Measurements from ENCODE around the gene ZCCHC2.

- TF ChIP-seq, protein P1, sequence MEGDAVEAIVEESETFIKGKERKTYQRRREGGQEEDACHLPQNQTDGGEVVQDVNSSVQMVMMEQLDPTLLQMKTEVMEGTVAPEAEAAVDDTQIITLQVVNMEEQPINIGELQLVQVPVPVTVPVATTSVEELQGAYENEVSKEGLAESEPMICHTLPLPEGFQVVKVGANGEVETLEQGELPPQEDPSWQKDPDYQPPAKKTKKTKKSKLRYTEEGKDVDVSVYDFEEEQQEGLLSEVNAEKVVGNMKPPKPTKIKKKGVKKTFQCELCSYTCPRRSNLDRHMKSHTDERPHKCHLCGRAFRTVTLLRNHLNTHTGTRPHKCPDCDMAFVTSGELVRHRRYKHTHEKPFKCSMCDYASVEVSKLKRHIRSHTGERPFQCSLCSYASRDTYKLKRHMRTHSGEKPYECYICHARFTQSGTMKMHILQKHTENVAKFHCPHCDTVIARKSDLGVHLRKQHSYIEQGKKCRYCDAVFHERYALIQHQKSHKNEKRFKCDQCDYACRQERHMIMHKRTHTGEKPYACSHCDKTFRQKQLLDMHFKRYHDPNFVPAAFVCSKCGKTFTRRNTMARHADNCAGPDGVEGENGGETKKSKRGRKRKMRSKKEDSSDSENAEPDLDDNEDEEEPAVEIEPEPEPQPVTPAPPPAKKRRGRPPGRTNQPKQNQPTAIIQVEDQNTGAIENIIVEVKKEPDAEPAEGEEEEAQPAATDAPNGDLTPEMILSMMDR (IDR thresholded peaks at IDR 0.05; ENCODE audit: poor library complexity): no peak
- no peak for TF ChIP-seq EZH2phosphoT487 (IDR thresholded peaks at IDR 0.05; ENCODE audit: low read depth, severe bottlenecking, unreplicated experiment)
- no peak for TF ChIP-seq EZH2 (IDR thresholded peaks at IDR 0.05; ENCODE audit: borderline replicate concordance)
Observed at GRCh38 chr18:62587689-62588088, 64.9 kb downstream of the ZCCHC2 start.

Data from hepatocyte (in vitro differentiated cells).